Neural cell (in vitro differentiated cells): ENCODE results near the gene RPS8. TPM values are rescaled to one million over a fixed set of nuclear protein-coding genes. Genes with fewer than 3 reads are reported as not detected.
A peak's percentile ranks its signal among the peaks of the same experiment; 100 is the strongest.
"Not testable (repeated sequence)": the region's sequence is repeated elsewhere in the genome, so short reads cannot be mapped to it uniquely, and the experiment has no call there.

Experiments
- H2AFZ ChIP-seq: fragments of 200-600, 300-800 bp; sonication (generic), shearing (Covaris generic); 2 replicates; pipeline ENCODE4 v1.6.0; 2014; ENCODE audit warnings: low read depth, mild to moderate bottlenecking, antibody characterized with exemption, low read length, moderate library complexity
- H3F3A ChIP-seq: fragments of 200-600 bp; shearing (Covaris generic); 2 replicates; pipeline ENCODE4 v1.6.1; 2016; ENCODE audit warnings: mild to moderate bottlenecking, moderate library complexity, mixed read lengths, antibody characterized with exemption, low read length; ENCODE audit not compliant: insufficient read depth, poor library complexity, severe bottlenecking
- H3K27ac ChIP-seq: fragments of 200-600, 300-800 bp; sonication (generic), shearing (Covaris generic); 2 replicates; pipeline ENCODE4 v1.5.1; 2014; ENCODE audit warnings: mild to moderate bottlenecking, low read length, moderate library complexity
- H3K27me3 ChIP-seq: fragments of 300-800, 200-600 bp; sonication (generic), shearing (Covaris generic); 2 replicates; pipeline ENCODE4 v1.6.0; 2014; ENCODE audit warnings: mild to moderate bottlenecking, low read depth, low read length, moderate library complexity; ENCODE audit not compliant: insufficient read depth
- H3K36me3 ChIP-seq: fragments of 300-800, 200-600 bp; sonication (generic), shearing (Covaris generic); 2 replicates; pipeline ENCODE4 v1.5.1; 2014; ENCODE audit warnings: mild to moderate bottlenecking, antibody characterized with exemption, low read length, moderate library complexity; ENCODE audit not compliant: insufficient read depth
- H3K4me2 ChIP-seq: fragments of 300-800, 200-600 bp; sonication (generic), shearing (Covaris generic); 2 replicates; pipeline ENCODE4 v1.6.0; 2014; ENCODE audit warnings: mild to moderate bottlenecking, low read length
- H3K4me3 ChIP-seq: fragments of 300-800, 200-600 bp; sonication (generic), shearing (Covaris generic); 2 replicates; pipeline ENCODE4 v1.5.1; 2014; ENCODE audit warnings: mild to moderate bottlenecking, low read length, moderate library complexity
- H3K79me2 ChIP-seq: fragments of 200-600 bp; shearing (Covaris generic); replicated peaks from 2 replicates; pipeline ENCODE4 v1.6.0; 2014; ENCODE audit warnings: mild to moderate bottlenecking, low read length, moderate library complexity; ENCODE audit not compliant: insufficient read depth
- H3K9ac ChIP-seq: fragments of 300-800, 200-600 bp; sonication (generic), shearing (Covaris generic); 2 replicates; pipeline ENCODE4 v1.6.1; 2016; ENCODE audit warnings: mild to moderate bottlenecking, low read length, mixed read lengths
- H3K9me2 ChIP-seq: fragments of 200-600 bp; shearing (Covaris generic); 2 replicates; pipeline ENCODE4 v1.6.1; 2016; ENCODE audit warnings: mild to moderate bottlenecking, low read length, mixed read lengths; ENCODE audit not compliant: insufficient read depth
- H3K9me3 ChIP-seq: fragments of 200-600, 300-800 bp; sonication (generic), shearing (Covaris generic); 2 replicates; pipeline ENCODE4 v1.6.1; 2016; ENCODE audit warnings: mild to moderate bottlenecking, mixed run types, low read length, moderate library complexity, mixed read lengths
- H4K20me1 ChIP-seq: fragments of 200-600 bp; shearing (Covaris generic); 2 replicates; pipeline ENCODE4 v1.6.1; 2016; ENCODE audit warnings: mild to moderate bottlenecking, mixed run types; ENCODE audit not compliant: insufficient read depth
- EP300 ChIP-seq: fragments of 450-650 bp; conservative IDR thresholded peaks from 2 replicates; pipeline ENCODE4 v1.6.1; 2014; ENCODE audit warnings: antibody characterized with exemption, mild to moderate bottlenecking, moderate library complexity; ENCODE audit not compliant: poor library complexity, severe bottlenecking
- EZH2 ChIP-seq: fragments of 200-600, 300-800 bp; shearing (Covaris generic), sonication (generic); IDR thresholded peaks from 2 replicates; pipeline ENCODE4 v1.6.1; 2014; ENCODE audit warnings: antibody characterized with exemption, low read length, borderline replicate concordance, mild to moderate bottlenecking; ENCODE audit not compliant: insufficient read depth, poor library complexity, severe bottlenecking
- MXI1 ChIP-seq: fragments of 450-650 bp; conservative IDR thresholded peaks from 2 replicates; pipeline ENCODE4 v1.6.1; 2014; ENCODE audit warnings: antibody characterized with exemption, mild to moderate bottlenecking; ENCODE audit not compliant: poor library complexity, severe bottlenecking
- POLR2AphosphoS5 ChIP-seq: IDR thresholded peaks from 2 replicates; pipeline ENCODE4 v1.6.1; 2012
- RAD21 ChIP-seq: fragments of 450-650 bp; conservative IDR thresholded peaks from 2 replicates; pipeline ENCODE4 v1.6.1; 2014; ENCODE audit warnings: antibody characterized with exemption, mild to moderate bottlenecking, moderate library complexity
- SMC3 ChIP-seq: fragments of 450-650 bp; conservative IDR thresholded peaks from 2 replicates; pipeline ENCODE4 v1.6.1; 2014; ENCODE audit warnings: antibody characterized with exemption, mild to moderate bottlenecking, moderate library complexity; ENCODE audit not compliant: poor library complexity
- TAF1 ChIP-seq: IDR thresholded peaks from 2 replicates; pipeline ENCODE4 v1.6.1; 2012; ENCODE audit warnings: low read depth
- polyA plus RNA-seq: library from polyadenylated mRNA; depleted of rRNA; stranded (reverse); fragments of >200 nt; gene quantifications from 2 replicates; pipeline ENCODE4 v1.2.3, GENCODE V29; 2014
- TF ChIP-seq, protein P1 (sequence below): fragments of 450-650 bp; IDR thresholded peaks from 2 replicates; pipeline ENCODE4 v1.5.1; 2014; ENCODE audit warnings: antibody characterized with exemption, mild to moderate bottlenecking, moderate library complexity; ENCODE audit not compliant: poor library complexity, severe bottlenecking
- TF ChIP-seq, protein P2 (sequence below): IDR thresholded peaks from 2 replicates; pipeline ENCODE4 v1.6.1; 2012; ENCODE audit warnings: borderline replicate concordance

RPS8 gene
- polyA plus RNA-seq, 1 donor from 2014 or later = 2,015 TPM

DNA sequence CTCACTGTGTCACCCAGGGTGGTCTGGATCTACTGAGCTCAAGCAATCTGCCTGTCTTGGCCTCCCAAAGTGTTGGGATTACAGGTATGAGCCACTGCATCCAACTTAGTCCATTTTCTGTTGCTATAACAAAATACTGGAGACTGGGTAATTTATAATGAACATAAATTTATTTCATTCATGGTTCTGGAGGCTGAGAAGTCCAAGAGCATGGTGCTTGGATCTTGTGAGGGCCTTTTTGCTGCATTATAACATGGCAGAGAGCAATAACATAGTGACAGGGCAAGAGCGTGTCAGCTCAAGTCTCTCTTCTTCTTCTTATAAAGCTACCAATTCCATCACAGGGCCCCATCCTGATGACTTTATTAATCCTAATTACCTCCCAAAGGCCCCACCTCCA, 39.3 kb upstream of the RPS8 start:
- H3K79me2 ChIP-seq = peaks cover 10% of the 10 kb centered on the region
- no peaks in the 10 kb centered on the region for H3K9me3 ChIP-seq
- H3K27me3 ChIP-seq = no peaks in the 10 kb centered on the region
- no peak overlapping the region for H3K9ac ChIP-seq
- no peaks in the 10 kb centered on the region for H3F3A ChIP-seq
- H3K27ac ChIP-seq = no peak overlapping the region
- no peak overlapping the region for H3K4me3 ChIP-seq
- no peaks in the 10 kb centered on the region for H4K20me1 ChIP-seq
- H3K36me3 ChIP-seq = no peaks in the 10 kb centered on the region
- TF ChIP-seq TAF1 = no peak
- no peak overlapping the region for H2AFZ ChIP-seq
- H3K4me2 ChIP-seq = no peak overlapping the region
- no peaks in the 10 kb centered on the region for H3K9me2 ChIP-seq

- H3K9me2 ChIP-seq, H3K27me3 ChIP-seq, H3F3A ChIP-seq, H3K9me3 ChIP-seq, H4K20me1 ChIP-seq, H3K79me2 ChIP-seq, H3K36me3 ChIP-seq: not testable (repeated sequence)
- peak overlapping the region; percentile 69 for H3K4me3 ChIP-seq
- H3K4me2 ChIP-seq = peak overlapping the region; percentile 37
- H3K27ac ChIP-seq = peak overlapping the region; percentile 54
- peak overlapping the region; percentile 92 for H2AFZ ChIP-seq
- peak overlapping the region; percentile 51 for H3K9ac ChIP-seq
Observed at GRCh38 chr1:44738953-44739306, 36.4 kb upstream of the RPS8 start.

- Histone ChIP-seq H2AFZ (peak within 1 kb of the TSS; percentile 92), H3K4me3 (peak within 1 kb of the TSS; percentile 69), H4K20me1 (no peaks in the 10 kb centered on the region), H3F3A (no peaks in the 10 kb centered on the region), H3K27me3 (no peaks in the 10 kb centered on the region), H3K9me3 (no peaks in the 10 kb centered on the region), H3K9me2 (no peaks in the 10 kb centered on the region), H3K27ac (peak within 1 kb of the TSS; percentile 54), H3K36me3 (no peaks in the 10 kb centered on the region), H3K79me2 (peaks cover 10% of the 10 kb centered on the region), H3K4me2 (peak within 1 kb of the TSS; percentile 52), H3K9ac (peak within 1 kb of the TSS; percentile 51)
- TF ChIP-seq POLR2AphosphoS5 (peak; percentile 73), TAF1 (peak; percentile 62), EP300 (no peak), EZH2 (no peak), MXI1 (peak; percentile 98), SMC3 (no peak), RAD21 (no peak)
- TF ChIP-seq, protein P1, sequence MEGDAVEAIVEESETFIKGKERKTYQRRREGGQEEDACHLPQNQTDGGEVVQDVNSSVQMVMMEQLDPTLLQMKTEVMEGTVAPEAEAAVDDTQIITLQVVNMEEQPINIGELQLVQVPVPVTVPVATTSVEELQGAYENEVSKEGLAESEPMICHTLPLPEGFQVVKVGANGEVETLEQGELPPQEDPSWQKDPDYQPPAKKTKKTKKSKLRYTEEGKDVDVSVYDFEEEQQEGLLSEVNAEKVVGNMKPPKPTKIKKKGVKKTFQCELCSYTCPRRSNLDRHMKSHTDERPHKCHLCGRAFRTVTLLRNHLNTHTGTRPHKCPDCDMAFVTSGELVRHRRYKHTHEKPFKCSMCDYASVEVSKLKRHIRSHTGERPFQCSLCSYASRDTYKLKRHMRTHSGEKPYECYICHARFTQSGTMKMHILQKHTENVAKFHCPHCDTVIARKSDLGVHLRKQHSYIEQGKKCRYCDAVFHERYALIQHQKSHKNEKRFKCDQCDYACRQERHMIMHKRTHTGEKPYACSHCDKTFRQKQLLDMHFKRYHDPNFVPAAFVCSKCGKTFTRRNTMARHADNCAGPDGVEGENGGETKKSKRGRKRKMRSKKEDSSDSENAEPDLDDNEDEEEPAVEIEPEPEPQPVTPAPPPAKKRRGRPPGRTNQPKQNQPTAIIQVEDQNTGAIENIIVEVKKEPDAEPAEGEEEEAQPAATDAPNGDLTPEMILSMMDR = no peak
- TF ChIP-seq, protein P2, sequence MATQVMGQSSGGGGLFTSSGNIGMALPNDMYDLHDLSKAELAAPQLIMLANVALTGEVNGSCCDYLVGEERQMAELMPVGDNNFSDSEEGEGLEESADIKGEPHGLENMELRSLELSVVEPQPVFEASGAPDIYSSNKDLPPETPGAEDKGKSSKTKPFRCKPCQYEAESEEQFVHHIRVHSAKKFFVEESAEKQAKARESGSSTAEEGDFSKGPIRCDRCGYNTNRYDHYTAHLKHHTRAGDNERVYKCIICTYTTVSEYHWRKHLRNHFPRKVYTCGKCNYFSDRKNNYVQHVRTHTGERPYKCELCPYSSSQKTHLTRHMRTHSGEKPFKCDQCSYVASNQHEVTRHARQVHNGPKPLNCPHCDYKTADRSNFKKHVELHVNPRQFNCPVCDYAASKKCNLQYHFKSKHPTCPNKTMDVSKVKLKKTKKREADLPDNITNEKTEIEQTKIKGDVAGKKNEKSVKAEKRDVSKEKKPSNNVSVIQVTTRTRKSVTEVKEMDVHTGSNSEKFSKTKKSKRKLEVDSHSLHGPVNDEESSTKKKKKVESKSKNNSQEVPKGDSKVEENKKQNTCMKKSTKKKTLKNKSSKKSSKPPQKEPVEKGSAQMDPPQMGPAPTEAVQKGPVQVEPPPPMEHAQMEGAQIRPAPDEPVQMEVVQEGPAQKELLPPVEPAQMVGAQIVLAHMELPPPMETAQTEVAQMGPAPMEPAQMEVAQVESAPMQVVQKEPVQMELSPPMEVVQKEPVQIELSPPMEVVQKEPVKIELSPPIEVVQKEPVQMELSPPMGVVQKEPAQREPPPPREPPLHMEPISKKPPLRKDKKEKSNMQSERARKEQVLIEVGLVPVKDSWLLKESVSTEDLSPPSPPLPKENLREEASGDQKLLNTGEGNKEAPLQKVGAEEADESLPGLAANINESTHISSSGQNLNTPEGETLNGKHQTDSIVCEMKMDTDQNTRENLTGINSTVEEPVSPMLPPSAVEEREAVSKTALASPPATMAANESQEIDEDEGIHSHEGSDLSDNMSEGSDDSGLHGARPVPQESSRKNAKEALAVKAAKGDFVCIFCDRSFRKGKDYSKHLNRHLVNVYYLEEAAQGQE = no peak
Observed at GRCh38 chr1:44739307-44740178, 35.8 kb upstream of the RPS8 start, which contains the start of gene KIF2C. Gene KIF2C (plus strand): TSS chr1:44739837. CDS start chr1:44739933, 96 bp downstream.
